ENCODE measurements around the gene SGSM1.

The SGSM1 gene

GRCh38 chr22:24830205-24830979 is 24.4 kb downstream of the SGSM1 start:
- no peak for DNase-seq
- Histone ChIP-seq H4K12ac (ENCODE audit: low read depth, low read length) (no peak overlapping the region), H3K27ac (ENCODE audit: low read depth, low read length) (no peak overlapping the region), H2BK5ac (ENCODE audit: low read depth, low read length, poor library complexity) (no peak overlapping the region), H2BK120ac (ENCODE audit: insufficient read depth, low read length, poor library complexity) (no peak overlapping the region), H2AFZ (ENCODE audit: insufficient read depth, low read length, poor library complexity) (no peak overlapping the region), H3K36me3 (ENCODE audit: control insufficient read depth in 1 of 2, insufficient read depth in 2 of 2, low read length in 2 of 2) (no peaks in the 10 kb centered on the region), H3K18ac (ENCODE audit: low read length) (no peak overlapping the region), H3K4me3 (ENCODE audit: low read depth, low read length) (no peak overlapping the region), H3K27me3 (ENCODE audit: insufficient read depth, low read length) (no peaks in the 10 kb centered on the region), H3K9me3 (ENCODE audit: insufficient read depth, low read depth, low read length) (peaks cover 2% of the 10 kb centered on the region), H3K79me2 (ENCODE audit: control insufficient read depth, insufficient read depth, low read length, poor library complexity) (no peaks in the 10 kb centered on the region), H3K4me2 (ENCODE audit: low read length) (no peak overlapping the region), H2BK12ac (ENCODE audit: low read length) (no peak overlapping the region), H3K79me1 (ENCODE audit: low read length) (no peaks in the 10 kb centered on the region), H4K91ac (ENCODE audit: low read depth, low read length) (no peak overlapping the region), H3K4ac (ENCODE audit: low read depth, low read length) (no peak overlapping the region), H3K4me1 (ENCODE audit: control insufficient read depth in 1 of 2, insufficient read depth in 2 of 2, low read length in 2 of 2) (peaks cover 0 to 4% of the 10 kb centered on the region in 2 experiments), H3K14ac (ENCODE audit: low read length) (no peak overlapping the region), H3K9ac (ENCODE audit: low read length) (no peak overlapping the region), H2AK5ac (ENCODE audit: low read length) (no peak overlapping the region), H3K23ac (ENCODE audit: low read length) (no peak overlapping the region), H4K8ac (ENCODE audit: low read depth, low read length) (no peak overlapping the region)
- WGBS (ENCODE audit: extremely low coverage, insufficient coverage, insufficient read length), result no CpG with 5 or more reads among the region's 7 CpGs

DNA sequence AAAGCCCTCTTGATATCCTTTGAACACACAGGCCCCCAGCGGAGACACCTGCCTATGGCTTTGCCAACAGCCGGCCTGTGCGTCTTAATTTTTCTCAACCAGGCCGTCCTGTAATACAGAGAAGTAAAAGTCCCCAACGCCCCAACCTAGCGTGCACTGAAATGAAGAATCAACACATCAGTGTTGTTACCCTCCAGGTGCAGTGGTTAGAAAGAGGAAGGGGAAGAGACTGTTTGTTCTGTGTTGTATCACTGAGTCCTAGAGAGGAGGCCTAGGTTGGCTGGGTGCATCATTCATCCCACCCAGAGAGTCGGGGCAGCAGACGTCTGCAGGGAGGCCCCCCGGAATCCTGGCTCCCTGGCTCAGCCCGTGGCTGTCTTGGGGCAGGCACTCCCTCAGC is 25.7 kb downstream of the SGSM1 start:
- DNase-seq, result no peak
- Histone ChIP-seq H3K4ac (ENCODE audit: low read depth, low read length) (no peak overlapping the region), H3K79me1 (ENCODE audit: low read length) (no peaks in the 10 kb centered on the region), H2AFZ (ENCODE audit: insufficient read depth, low read length, poor library complexity) (no peak overlapping the region), H3K27ac (ENCODE audit: low read depth, low read length) (no peak overlapping the region), H3K79me2 (ENCODE audit: control insufficient read depth, insufficient read depth, low read length, poor library complexity) (no peaks in the 10 kb centered on the region), H3K27me3 (ENCODE audit: insufficient read depth, low read length) (no peaks in the 10 kb centered on the region), H4K12ac (ENCODE audit: low read depth, low read length) (no peak overlapping the region), H2BK12ac (ENCODE audit: low read length) (no peak overlapping the region), H4K91ac (ENCODE audit: low read depth, low read length) (no peak overlapping the region), H3K4me2 (ENCODE audit: low read length) (no peak overlapping the region), H3K9ac (ENCODE audit: low read length) (no peak overlapping the region), H3K4me1 (ENCODE audit: control insufficient read depth in 1 of 2, insufficient read depth in 2 of 2, low read length in 2 of 2) (peaks cover 0 to 4% of the 10 kb centered on the region in 2 experiments), H3K4me3 (ENCODE audit: low read depth, low read length) (no peak overlapping the region), H2BK120ac (ENCODE audit: insufficient read depth, low read length, poor library complexity) (no peak overlapping the region), H4K8ac (ENCODE audit: low read depth, low read length) (no peak overlapping the region), H2BK5ac (ENCODE audit: low read depth, low read length, poor library complexity) (no peak overlapping the region), H3K18ac (ENCODE audit: low read length) (no peak overlapping the region), H3K14ac (ENCODE audit: low read length) (no peak overlapping the region), H3K23ac (ENCODE audit: low read length) (no peak overlapping the region), H3K9me3 (ENCODE audit: insufficient read depth, low read depth, low read length) (peaks cover 2% of the 10 kb centered on the region), H2AK5ac (ENCODE audit: low read length) (no peak overlapping the region), H3K36me3 (ENCODE audit: control insufficient read depth in 1 of 2, insufficient read depth in 2 of 2, low read length in 2 of 2) (no peaks in the 10 kb centered on the region)
- no CpG with 5 or more reads among the region's 10 CpGs for WGBS (ENCODE audit: extremely low coverage, insufficient coverage, insufficient read length)

DNA sequence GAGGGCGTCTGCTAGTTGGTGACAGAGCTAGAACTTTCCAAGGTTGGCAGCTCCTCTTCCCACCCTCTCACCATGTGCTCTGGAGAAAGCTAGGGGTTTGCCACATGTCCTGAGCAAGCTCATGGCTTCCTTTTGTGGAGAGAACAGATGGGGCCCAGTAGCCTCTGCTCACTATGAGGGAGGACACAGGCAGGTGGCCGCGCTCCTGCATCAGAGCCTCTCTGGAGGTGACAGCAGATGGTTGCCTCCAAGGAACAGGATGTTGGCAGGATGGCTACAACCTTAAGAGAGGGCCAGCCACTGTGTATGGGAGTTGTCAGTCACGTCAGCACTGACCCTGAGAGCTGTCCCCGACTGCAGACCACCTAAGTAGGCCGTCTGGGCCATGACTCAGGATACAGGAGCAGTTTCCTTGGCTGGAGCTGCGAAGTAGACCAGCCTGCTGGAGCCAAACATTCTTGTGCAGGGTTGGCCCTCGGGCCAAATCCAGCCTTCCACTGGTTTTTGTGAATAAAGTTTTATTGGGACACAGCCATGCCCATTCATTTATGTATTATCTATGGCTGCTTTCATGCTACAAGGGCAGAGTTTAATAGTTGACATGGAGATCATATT is 28.0 kb downstream of the SGSM1 start:
- DNase-seq, result no peak
- Histone ChIP-seq H3K9me3 (ENCODE audit: insufficient read depth, low read depth, low read length) (peaks cover 2% of the 10 kb centered on the region), H2BK12ac (ENCODE audit: low read length) (no peak overlapping the region), H2BK120ac (ENCODE audit: insufficient read depth, low read length, poor library complexity) (no peak overlapping the region), H3K79me1 (ENCODE audit: low read length) (no peaks in the 10 kb centered on the region), H3K4ac (ENCODE audit: low read depth, low read length) (no peak overlapping the region), H3K4me3 (ENCODE audit: low read depth, low read length) (no peak overlapping the region), H3K18ac (ENCODE audit: low read length) (no peak overlapping the region), H3K14ac (ENCODE audit: low read length) (no peak overlapping the region), H4K12ac (ENCODE audit: low read depth, low read length) (no peak overlapping the region), H2BK5ac (ENCODE audit: low read depth, low read length, poor library complexity) (no peak overlapping the region), H4K91ac (ENCODE audit: low read depth, low read length) (no peak overlapping the region), H3K4me2 (ENCODE audit: low read length) (no peak overlapping the region), H3K27ac (ENCODE audit: low read depth, low read length) (no peak overlapping the region), H2AFZ (ENCODE audit: insufficient read depth, low read length, poor library complexity) (no peak overlapping the region), H3K27me3 (ENCODE audit: insufficient read depth, low read length) (no peaks in the 10 kb centered on the region), H3K36me3 (ENCODE audit: control insufficient read depth in 1 of 2, insufficient read depth in 2 of 2, low read length in 2 of 2) (no peaks in the 10 kb centered on the region), H2AK5ac (ENCODE audit: low read length) (no peak overlapping the region), H4K8ac (ENCODE audit: low read depth, low read length) (no peak overlapping the region), H3K79me2 (ENCODE audit: control insufficient read depth, insufficient read depth, low read length, poor library complexity) (no peaks in the 10 kb centered on the region), H3K23ac (ENCODE audit: low read length) (no peak overlapping the region), H3K4me1 (ENCODE audit: control insufficient read depth in 1 of 2, insufficient read depth in 2 of 2, low read length in 2 of 2) (peaks cover 0 to 4% of the 10 kb centered on the region in 2 experiments), H3K9ac (ENCODE audit: low read length) (no peak overlapping the region)
- no CpG with 5 or more reads among the region's 8 CpGs for WGBS (ENCODE audit: extremely low coverage, insufficient coverage, insufficient read length)

DNA sequence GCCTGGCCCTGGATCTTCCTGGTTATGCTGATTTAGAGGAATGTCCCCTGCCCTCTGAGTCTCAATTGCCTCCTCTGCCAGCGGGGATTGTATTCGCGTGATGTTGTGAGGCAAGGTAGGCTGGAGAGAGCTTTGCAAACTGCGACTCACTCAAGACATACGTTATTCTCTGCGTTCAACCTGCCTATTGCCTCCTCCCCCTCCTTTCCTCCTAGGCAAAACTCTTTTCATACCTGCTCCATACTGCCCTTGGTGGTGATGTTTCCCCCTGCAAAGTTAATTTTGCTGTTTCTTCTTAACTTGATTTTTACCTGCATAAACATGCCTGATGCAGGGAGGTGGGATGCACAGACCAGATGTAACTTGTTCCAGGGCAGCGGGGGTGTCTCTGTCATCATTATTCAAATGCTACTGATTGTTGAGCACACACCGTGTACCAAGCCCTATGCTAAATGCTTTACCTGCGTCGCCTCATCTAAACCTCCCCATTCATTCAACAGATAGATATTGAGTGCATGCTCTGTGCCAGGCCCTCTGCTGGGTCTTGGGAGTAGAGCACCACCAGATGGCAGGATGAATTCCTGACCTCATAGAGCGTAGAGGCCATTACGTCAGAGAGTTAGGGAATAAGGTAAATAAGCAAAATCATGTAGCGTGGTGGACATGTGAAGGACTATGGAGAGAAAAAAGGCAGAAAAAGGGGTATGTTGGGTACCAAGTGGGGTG is 29.0 kb downstream of the SGSM1 start:
- Histone ChIP-seq H4K8ac (ENCODE audit: low read depth, low read length) (no peak overlapping the region), H2AK5ac (ENCODE audit: low read length) (no peak overlapping the region), H3K4ac (ENCODE audit: low read depth, low read length) (no peak overlapping the region), H3K27ac (ENCODE audit: low read depth, low read length) (no peak overlapping the region), H2BK5ac (ENCODE audit: low read depth, low read length, poor library complexity) (no peak overlapping the region), H4K12ac (ENCODE audit: low read depth, low read length) (no peak overlapping the region), H3K4me3 (ENCODE audit: low read depth, low read length) (no peak overlapping the region), H3K23ac (ENCODE audit: low read length) (no peak overlapping the region), H3K14ac (ENCODE audit: low read length) (no peak overlapping the region), H3K4me2 (ENCODE audit: low read length) (no peak overlapping the region), H2AFZ (ENCODE audit: insufficient read depth, low read length, poor library complexity) (no peak overlapping the region), H3K9ac (ENCODE audit: low read length) (no peak overlapping the region), H3K4me1 (ENCODE audit: control insufficient read depth in 1 of 2, insufficient read depth in 2 of 2, low read length in 2 of 2) (peaks cover 0 to 4% of the 10 kb centered on the region in 2 experiments), H3K9me3 (ENCODE audit: insufficient read depth, low read depth, low read length) (peaks cover 2% of the 10 kb centered on the region), H3K36me3 (ENCODE audit: control insufficient read depth in 1 of 2, insufficient read depth in 2 of 2, low read length in 2 of 2) (no peaks in the 10 kb centered on the region), H2BK120ac (ENCODE audit: insufficient read depth, low read length, poor library complexity) (no peak overlapping the region), H3K27me3 (ENCODE audit: insufficient read depth, low read length) (no peaks in the 10 kb centered on the region), H3K79me1 (ENCODE audit: low read length) (no peaks in the 10 kb centered on the region), H3K79me2 (ENCODE audit: control insufficient read depth, insufficient read depth, low read length, poor library complexity) (no peaks in the 10 kb centered on the region), H4K91ac (ENCODE audit: low read depth, low read length) (no peak overlapping the region), H3K18ac (ENCODE audit: low read length) (no peak overlapping the region), H2BK12ac (ENCODE audit: low read length) (no peak overlapping the region)
- no CpG with 5 or more reads among the region's 13 CpGs for WGBS (ENCODE audit: extremely low coverage, insufficient coverage, insufficient read length)
- peak in 1 of 2 donors; percentile 31 for DNase-seq

Data from trophoblast cell (in vitro differentiated cells and primary cell).